A172 (cell line): ENCODE data around the gene FMO2. TPM values are rescaled to one million over a fixed set of nuclear protein-coding genes. Genes with fewer than 3 reads are reported as not detected.

Experiments used
- DNase-seq: peaks from one replicate; pipeline ENCODE4 v3.0.0-alpha.2; 2015; ENCODE audit warnings: low spot score
- total RNA-seq: library from RNA; depleted of rRNA; stranded (reverse); fragments of >200 nt; shearing (Covaris generic); gene quantifications from 2 replicates; pipeline ENCODE4 v1.2.3, GENCODE V29; 2014; rRNA removed

The FMO2 gene
- not detected in 2 replicates for total RNA-seq

- no peak for DNase-seq
Observed at GRCh38 chr1:171185091-171185490, at the start of gene FMO2. FMO2 (plus strand) TSS chr1:171185300; CDS start chr1:171185714, 414 bp downstream.

GRCh38 chr1:171137580-171137979, 47.5 kb upstream of the FMO2 start:
- DNase-seq = no peak

GRCh38 chr1:171138980-171139379, 46.1 kb upstream of the FMO2 start:
- no peak for DNase-seq

- DNase-seq = no peak
Observed at GRCh38 chr1:171139890-171140289, 45.2 kb upstream of the FMO2 start.

GRCh38 chr1:171140401-171140800, 44.7 kb upstream of the FMO2 start:
- DNase-seq = no peak

GRCh38 chr1:171140956-171141687, 44.0 kb upstream of the FMO2 start:
- DNase-seq = no peak

GRCh38 chr1:171141688-171142415, 43.2 kb upstream of the FMO2 start:
- no peak for DNase-seq

GRCh38 chr1:171142416-171143385, 42.4 kb upstream of the FMO2 start:
- no peak for DNase-seq

- DNase-seq = no peak
Observed at GRCh38 chr1:171150156-171150555, 34.9 kb upstream of the FMO2 start.

- no peak for DNase-seq
Observed at GRCh38 chr1:171152549-171152948, 32.6 kb upstream of the FMO2 start.

GRCh38 chr1:171155484-171155883, 29.6 kb upstream of the FMO2 start:
- no peak for DNase-seq

- DNase-seq = no peak
Observed at GRCh38 chr1:171158096-171158495, 27.0 kb upstream of the FMO2 start.

- DNase-seq = no peak
Observed at GRCh38 chr1:171158551-171158950, 26.5 kb upstream of the FMO2 start.

- no peak for DNase-seq
Observed at GRCh38 chr1:171159148-171159547, 26.0 kb upstream of the FMO2 start.

GRCh38 chr1:171160211-171160610, 24.9 kb upstream of the FMO2 start:
- no peak for DNase-seq

GRCh38 chr1:171160639-171161354, 24.3 kb upstream of the FMO2 start:
- DNase-seq = no peak

GRCh38 chr1:171161431-171161830, 23.7 kb upstream of the FMO2 start:
- no peak for DNase-seq

GRCh38 chr1:171166361-171166760, 18.7 kb upstream of the FMO2 start:
- DNase-seq = no peak

- no peak for DNase-seq
Observed at GRCh38 chr1:171167785-171168184, 17.3 kb upstream of the FMO2 start.

- no peak for DNase-seq
Observed at GRCh38 chr1:171172471-171172870, 12.6 kb upstream of the FMO2 start.

GRCh38 chr1:171173069-171173468, 12.0 kb upstream of the FMO2 start:
- DNase-seq = no peak
